ENCODE data around the gene CUX1.
"Not testable (repeated sequence)": the region's sequence is repeated elsewhere in the genome, so short reads cannot be mapped to it uniquely, and the experiment has no call there.

Gene CUX1

DNA sequence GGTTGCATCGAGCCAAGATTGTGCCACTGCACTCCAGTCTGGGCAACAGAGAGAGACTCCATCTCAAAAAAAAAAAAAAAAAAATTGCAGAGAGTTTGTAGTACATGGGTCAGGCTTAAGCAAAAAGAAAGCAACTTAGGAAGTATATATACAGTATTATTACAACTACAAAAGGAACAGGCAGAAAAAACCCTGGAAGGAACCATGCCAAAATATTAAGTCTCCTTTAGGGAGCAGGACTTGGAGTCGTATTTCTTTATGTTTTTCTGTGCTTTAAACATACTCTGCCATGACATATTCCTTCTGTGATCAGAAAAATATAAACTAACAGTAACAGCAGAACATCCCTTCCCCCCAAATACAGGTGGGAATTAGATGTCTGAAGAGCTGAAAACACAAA is 144.4 kb downstream of the CUX1 start:
- DNase-seq, result no peak

GRCh38 chr7:101963693-101964092 is 146.3 kb downstream of the CUX1 start:
- DNase-seq, result no peak

- no peak for DNase-seq
These were observed 147.4 kb downstream of the CUX1 start for GRCh38 chr7:101964680-101965452.

GRCh38 chr7:101968720-101969466 is 151.5 kb downstream of the CUX1 start:
- DNase-seq, result no peak

DNA sequence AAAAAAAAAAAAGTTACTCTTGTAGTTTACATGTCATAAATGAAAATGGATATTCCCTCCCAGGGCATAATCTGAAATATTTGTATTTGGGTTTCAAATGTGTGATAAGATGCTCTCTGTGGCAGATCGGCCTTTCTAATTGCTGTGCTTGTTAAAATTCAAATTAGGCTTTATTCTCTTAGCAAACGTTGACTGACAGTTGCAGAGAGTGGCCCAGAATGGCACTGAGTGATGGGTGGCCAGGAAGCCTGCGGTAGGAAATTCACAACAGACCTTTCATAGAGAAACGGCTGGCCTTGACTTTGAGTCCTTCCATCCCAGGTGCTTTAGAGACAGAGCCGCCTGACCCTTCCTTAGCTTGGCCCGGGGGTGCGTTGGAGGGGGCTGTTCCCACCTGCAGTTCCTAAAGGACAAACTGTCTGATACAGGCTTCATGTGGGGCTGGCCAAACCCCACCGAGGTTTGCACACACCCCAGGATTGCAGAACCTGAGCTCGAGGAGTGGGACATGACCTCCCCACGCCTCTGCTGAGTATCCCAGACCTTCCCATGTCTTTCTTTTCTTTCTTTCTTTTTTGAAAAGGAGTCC is 152.7 kb downstream of the CUX1 start:
- DNase-seq, result no peak

DNA sequence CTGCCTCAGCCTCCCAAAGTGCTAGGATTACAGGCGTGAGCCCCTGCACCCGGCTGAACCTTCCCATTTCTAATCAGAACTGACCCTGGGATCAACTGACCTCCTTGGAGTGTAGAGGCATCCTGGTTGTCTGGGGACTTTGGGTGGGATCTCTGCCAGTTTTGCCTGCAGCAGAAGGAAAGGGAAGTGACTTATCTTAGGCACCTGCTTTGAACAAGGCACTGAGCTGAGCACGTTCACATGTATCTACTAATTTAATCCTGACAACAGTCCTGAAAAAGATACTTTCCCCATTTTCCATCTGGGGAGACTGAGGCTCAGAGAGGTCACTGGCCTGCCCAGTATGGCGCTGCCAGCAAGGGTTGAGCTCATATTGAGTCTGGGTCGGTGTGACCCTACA is 153.4 kb downstream of the CUX1 start:
- DNase-seq, result no peak

DNA sequence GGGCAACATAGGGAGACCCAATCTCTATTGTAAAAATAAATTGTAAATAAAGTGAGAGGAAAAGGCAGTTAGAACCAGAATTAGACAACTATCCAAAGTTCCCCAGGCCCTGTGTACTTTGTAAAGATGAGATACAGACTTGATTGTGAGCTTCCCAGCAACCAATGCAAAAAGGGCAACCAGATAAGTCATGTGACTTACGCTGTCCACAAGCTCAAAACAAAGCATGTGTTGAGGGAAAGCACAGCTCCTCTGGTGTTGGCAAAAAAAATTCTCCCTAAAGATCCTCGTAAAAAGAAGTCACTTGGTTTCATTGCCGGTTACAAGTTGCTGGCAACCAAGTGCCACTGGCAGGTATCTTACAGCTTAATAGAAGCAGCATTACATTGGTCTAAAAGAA is 154.0 kb downstream of the CUX1 start:
- DNase-seq, result no peak

GRCh38 chr7:101972627-101973026 is 155.2 kb downstream of the CUX1 start:
- no peak for DNase-seq

DNA sequence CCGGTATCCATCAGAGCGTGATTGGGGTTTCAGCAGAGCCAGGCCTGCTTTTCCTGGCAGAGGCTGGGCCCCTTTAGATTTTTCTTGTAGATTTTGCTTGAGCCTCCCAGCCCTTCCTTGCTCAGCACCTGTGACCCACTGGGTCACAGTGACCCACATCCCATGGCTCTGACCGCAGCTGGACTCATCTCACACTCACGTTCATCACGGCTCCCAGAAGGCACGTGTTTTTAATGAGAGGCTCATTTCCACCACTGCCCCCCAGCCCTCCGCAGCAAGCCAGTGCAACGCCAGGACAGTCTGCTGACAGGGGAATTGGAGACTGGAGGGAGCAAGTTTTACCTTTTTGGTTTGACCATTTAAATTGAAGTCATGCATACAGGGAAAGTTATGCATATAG is 155.7 kb downstream of the CUX1 start:
- no peak for DNase-seq

- DNase-seq, result no peak
These were observed 157.0 kb downstream of the CUX1 start for GRCh38 chr7:101974393-101974792.

GRCh38 chr7:101975046-101975445 is 157.6 kb downstream of the CUX1 start:
- no peak for DNase-seq

DNA sequence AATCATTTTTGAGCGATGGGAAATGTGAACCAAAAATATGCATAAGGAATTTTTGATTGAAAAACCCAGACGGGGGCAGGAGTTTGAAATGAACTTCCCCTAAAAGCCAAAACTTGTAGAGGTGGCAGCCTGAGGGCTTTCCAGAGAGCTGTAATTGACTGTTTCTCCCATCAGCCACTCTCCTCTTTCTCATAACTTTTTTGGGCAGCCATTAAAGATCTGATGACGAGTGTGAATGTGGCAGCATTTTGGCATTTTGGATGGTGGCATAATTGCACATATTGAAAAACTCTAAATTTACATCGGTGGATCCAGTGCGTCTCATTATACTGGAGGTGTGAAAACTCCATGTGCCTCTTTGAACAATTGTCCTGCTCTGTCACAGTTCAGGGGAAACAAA is 159.0 kb downstream of the CUX1 start:
- DNase-seq, result no peak

GRCh38 chr7:101977249-101977648 is 159.8 kb downstream of the CUX1 start:
- no peak for DNase-seq

DNA sequence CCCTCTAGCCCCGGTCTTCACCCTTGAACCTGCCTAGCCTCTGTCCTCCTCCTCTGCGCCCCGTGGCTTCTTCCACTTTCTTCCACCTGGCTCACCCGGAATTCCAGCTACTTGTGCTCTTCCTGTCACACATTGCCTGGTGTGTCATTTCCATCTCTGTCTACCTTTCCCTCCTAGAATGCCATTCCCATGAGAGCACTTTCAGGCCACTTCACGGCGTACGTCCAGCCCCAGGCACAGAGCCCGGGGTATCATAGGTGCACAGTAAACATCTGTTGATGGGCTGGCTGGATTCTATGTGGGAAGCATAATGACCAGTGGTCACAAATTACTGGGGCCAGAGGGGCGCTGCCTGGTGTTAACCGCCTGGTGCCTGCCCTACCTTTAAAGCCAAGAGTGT is 161.3 kb downstream of the CUX1 start:
- no peak for DNase-seq

GRCh38 chr7:101983147-101983811 is 165.9 kb downstream of the CUX1 start:
- no peak for DNase-seq

DNA sequence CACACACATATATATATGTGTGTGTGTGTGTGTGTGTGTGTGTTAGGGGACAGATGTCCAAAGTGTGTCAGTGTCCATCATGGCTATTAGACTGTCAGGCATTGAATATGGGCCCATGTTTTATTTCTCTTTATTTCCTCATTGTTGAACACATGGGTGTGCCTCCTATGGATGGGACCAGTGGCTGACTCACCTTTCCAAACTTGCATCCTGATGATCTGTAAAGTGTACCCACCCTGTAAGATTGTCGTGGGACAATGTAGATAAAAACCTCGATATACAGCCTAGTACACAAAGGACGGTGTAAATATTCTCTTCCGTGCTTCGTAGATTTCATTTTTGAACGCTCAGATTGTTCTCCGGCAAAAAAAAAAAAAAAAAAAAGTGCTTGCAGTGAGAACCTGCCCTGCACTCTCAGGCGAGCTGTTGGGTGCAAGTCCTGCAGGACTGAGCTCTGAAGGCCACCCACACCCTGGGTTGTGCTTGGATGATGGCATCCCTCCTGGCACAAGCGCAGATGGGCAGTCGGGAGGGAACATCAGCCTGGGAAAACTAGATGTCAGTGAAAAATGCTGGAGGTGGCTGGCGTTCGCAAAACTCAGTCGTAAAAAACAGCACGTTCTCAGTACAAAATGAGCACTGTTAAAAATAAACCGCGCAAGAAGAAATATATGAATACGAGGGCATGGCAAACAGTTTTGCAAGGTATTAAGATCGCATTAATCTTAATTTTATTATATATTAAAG is 166.9 kb downstream of the CUX1 start:
- DNase-seq, result no peak

- no peak for DNase-seq
These were observed 167.9 kb downstream of the CUX1 start for GRCh38 chr7:101985057-101985902.

DNA sequence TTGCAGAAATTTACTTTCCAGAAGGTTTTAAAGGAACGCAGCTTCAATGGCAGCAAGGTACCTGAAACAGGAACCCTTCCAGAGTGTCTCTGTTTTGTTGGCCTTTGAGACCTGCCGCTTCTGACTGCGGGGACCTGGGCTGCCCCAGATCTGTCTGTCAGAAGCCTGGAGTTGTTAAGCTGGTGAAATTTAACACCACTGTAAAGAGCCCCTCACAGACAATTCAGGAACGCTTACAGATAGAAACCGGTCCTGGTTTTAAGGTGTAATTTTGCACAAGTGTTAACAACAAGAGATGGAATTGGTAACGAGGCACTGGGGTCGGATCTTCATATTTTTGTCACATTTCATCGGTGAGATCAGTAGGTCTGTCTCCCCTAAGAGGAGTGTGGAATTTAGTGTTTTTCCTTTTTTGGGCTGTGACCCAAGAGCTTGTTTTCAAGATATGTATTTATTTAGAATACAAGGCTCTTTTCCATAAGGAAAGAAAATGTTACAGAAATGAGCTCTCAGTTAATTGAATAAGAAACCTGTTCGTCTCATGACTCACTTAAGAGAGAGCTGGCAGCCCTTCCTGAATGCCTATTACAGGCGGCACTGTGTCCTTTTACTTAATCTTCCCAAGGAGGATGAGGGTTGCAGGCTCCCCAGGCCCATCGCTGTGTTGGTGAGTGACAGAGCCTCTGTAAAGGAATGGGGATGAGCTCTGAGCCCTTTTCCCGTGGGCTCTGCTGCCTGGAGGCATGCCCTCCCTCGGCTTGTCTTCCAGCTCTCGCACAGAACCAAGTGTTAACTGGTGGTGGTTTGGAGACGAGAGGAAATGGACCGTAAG is 168.7 kb downstream of the CUX1 start:
- peak; percentile 5 for DNase-seq

- DNase-seq, result no peak
These were observed 170.1 kb downstream of the CUX1 start for GRCh38 chr7:101987494-101987893.

DNA sequence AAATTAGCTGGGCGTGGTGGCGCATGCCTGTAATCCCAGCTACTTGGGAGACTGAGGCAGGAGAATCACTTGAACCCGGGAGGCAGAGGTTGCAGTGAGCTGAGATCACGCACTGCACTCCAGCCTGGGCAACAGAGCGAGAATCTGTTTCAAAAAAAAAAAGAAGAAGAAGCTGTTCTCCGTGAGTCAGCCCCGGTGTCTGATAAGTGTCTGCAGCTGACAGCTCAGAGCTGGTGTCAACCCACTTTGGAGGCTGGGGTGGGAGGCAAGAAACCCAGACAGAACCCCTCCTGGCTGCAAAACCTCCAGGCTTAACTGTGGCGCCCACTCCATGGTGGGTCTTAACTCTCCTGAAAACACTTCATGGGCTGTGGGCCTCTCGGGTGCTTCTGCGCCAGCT is 170.6 kb downstream of the CUX1 start:
- DNase-seq, result not testable (repeated sequence)

DNA sequence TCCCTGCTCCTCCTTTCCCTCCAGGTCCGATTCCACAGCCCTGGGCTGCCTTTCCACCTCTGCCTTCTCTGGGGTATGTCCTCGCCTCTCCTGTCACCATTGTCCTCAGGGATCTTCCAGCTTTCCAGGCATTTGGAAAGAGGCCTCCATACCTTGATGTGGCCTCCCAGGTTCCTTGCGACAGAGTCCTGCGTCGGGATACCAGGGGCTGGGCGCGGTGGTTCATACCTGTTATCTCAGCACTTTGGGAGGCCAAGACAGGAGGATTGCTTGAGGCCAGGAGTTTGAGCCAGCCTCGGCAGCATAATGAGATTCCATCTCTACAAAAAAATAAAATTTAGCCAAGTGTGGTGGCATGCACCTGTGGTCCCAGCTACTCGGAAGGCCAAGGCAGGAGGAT is 171.1 kb downstream of the CUX1 start:
- DNase-seq, result no peak
